ENCODE measurements around the gene HYAL1. TPM values are rescaled to one million over a fixed set of nuclear protein-coding genes. Genes with fewer than 3 reads are reported as not detected.

HYAL1 gene
- total RNA-seq, 3 donors from 2014 or later: 3.5 to 16.1 (median 4.8) TPM

DNA sequence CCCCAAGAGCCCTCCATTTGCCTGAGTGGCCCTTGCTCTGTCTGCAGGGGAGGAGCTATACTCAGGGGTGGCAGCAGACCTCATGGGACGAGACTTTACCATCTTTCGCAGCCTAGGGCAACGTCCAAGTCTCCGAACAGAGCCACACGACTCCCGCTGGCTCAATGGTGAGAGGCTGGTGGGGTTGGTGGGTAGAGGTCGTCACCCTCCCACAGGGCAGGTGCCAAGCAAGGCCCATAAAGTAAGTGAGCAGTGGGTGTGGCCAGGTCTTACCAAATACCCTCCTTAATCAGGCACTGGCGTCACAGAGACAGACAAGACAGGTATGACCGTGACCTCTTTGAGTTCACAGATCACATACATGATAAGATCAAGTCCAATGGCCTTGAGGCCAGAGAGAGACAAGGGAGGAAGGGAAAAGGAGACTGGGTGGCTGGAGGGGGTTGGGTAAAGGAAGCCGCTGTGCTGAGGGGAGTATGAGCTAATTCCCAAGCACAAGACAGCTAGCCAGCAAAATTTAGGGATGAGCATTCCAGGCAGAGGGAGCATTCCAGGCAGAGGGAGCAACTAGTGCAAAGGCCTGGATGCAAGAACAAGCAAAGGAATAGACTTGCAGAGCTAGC, 31.9 kb downstream of the HYAL1 start:
- no peak for DNase-seq (ENCODE audit: low spot score in 2 of 2)
- Histone ChIP-seq H3K27me3 (no peaks in the 10 kb centered on the region), H3K9me3 (no peaks in the 10 kb centered on the region), H3K27ac (peak overlapping the region in 1 of 2 donors; percentile 33), H3K4me3 (no peak overlapping the region), H3K4me1 (peaks cover 17 to 24% of the 10 kb centered on the region in 2 donors), H3K36me3 (no peaks in the 10 kb centered on the region)
- TF ChIP-seq, protein P1, sequence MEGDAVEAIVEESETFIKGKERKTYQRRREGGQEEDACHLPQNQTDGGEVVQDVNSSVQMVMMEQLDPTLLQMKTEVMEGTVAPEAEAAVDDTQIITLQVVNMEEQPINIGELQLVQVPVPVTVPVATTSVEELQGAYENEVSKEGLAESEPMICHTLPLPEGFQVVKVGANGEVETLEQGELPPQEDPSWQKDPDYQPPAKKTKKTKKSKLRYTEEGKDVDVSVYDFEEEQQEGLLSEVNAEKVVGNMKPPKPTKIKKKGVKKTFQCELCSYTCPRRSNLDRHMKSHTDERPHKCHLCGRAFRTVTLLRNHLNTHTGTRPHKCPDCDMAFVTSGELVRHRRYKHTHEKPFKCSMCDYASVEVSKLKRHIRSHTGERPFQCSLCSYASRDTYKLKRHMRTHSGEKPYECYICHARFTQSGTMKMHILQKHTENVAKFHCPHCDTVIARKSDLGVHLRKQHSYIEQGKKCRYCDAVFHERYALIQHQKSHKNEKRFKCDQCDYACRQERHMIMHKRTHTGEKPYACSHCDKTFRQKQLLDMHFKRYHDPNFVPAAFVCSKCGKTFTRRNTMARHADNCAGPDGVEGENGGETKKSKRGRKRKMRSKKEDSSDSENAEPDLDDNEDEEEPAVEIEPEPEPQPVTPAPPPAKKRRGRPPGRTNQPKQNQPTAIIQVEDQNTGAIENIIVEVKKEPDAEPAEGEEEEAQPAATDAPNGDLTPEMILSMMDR (IDR thresholded peaks at IDR 0.05): no peak
- TF ChIP-seq POLR2AphosphoS5 (IDR thresholded peaks at IDR 0.05) (no peak), POLR2A (IDR thresholded peaks at IDR 0.05) (no peak)
- intact Hi-C loops (cut with DNase I; ENCODE audit: low total_unique reads): loop anchor here (1.0 kb wide), 1 partner anchor 78 kb away; no protein-coding TSS in a partner anchor

DNA sequence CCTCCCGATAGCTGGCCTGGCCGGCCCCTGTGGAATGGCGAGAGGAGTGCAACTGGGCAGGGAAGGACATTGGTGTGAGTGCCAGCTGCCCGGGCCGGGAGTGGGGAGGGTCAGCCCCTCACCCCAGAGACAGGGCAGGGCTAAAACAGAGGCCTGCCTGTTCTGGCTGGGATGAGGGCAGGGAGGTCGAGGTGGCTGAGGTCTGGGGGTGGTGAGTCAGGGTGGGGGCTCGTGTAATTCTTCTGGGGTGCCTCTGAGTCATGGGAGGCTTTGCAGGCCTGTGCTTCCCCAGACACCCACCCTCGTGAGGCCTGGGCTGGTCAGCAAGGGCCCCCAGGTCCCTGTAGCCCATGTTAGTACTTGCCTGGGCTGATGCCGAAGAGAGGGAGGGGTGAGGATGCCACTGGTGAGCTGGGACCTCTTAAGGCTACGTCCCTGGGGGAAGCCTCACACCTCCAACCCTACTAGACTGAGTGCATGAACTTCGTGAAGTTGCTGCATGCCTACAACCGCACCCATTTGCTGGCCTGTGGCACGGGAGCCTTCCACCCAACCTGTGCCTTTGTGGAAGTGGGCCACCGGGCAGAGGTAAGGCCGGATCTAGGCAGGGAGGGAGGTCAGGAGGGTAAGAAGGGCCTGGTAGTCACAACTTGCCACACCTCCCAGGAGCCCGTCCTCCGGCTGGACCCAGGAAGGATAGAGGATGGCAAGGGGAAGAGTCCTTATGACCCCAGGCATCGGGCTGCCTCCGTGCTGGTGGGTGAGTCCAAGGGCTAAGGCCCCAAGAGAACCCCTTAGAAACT, 32.8 kb downstream of the HYAL1 start:
- DNase-seq (ENCODE audit: low spot score in 2 of 2): no peak
- Histone ChIP-seq H3K9me3 (no peaks in the 10 kb centered on the region), H3K27me3 (no peaks in the 10 kb centered on the region), H3K4me3 (no peak overlapping the region), H3K36me3 (no peaks in the 10 kb centered on the region), H3K27ac (peak overlapping the region; percentile 94 to 100), H3K4me1 (peaks cover 17 to 32% of the 10 kb centered on the region in 2 donors)
- intact Hi-C loops (cut with DNase I; ENCODE audit: low total_unique reads): loop anchor here (1.0 kb wide), 1 partner anchor 77 kb away; no protein-coding TSS in a partner anchor
- TF ChIP-seq POLR2AphosphoS5 (IDR thresholded peaks at IDR 0.05): no peak
- TF ChIP-seq, protein P1 (IDR thresholded peaks at IDR 0.05): no peak
- no peak for TF ChIP-seq POLR2A (IDR thresholded peaks at IDR 0.05)

DNA sequence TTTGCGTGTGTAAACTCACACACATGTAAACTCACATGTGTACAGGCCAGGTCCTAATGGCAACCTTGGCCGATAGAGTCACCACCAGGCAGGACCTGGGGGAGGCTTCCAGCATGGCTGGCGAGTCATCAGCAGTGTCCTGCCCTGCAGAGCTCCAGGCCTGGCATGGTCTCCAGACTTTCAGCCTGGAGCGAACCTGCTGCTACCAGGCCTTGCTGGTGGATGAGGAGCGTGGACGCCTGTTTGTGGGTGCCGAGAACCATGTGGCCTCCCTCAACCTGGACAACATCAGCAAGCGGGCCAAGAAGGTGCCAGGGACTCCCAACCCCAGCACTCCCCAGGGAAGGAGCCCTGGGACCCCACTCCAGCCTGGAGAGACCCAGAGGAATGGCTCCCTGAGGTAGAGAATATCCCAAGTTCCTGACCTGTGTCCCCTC, 33.4 kb downstream of the HYAL1 start:
- Histone ChIP-seq H3K36me3 (no peaks in the 10 kb centered on the region), H3K9me3 (no peaks in the 10 kb centered on the region), H3K27me3 (no peaks in the 10 kb centered on the region), H3K4me1 (peaks cover 17 to 37% of the 10 kb centered on the region in 2 donors), H3K27ac (peak overlapping the region; percentile 94 to 100), H3K4me3 (no peak overlapping the region)
- no peak for TF ChIP-seq POLR2AphosphoS5 (IDR thresholded peaks at IDR 0.05)
- TF ChIP-seq POLR2A (IDR thresholded peaks at IDR 0.05): no peak
- TF ChIP-seq, protein P1 (IDR thresholded peaks at IDR 0.05): no peak
- no peak for DNase-seq (ENCODE audit: low spot score in 2 of 2)
- intact Hi-C loops (cut with DNase I; ENCODE audit: low total_unique reads): no loop called here

DNA sequence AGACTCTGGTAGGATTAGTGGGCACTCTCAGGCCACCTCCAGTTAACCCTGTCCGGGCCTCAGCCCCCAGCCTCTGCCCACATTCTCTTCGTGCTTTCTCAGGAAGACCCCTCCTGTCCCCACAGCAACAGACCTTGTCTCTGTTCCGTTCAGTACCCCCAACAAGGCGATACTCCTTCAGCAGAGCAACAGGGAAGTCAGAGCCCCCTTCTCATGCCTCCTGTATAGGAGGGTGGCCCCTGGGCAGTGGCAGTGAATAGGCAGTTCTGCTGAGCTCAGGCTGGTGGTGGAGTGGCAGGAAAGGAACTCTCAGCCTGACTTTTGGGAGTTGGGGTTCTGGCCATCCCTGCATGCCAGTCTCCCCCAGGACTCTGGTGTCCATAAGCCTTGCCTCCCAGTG, 33.9 kb downstream of the HYAL1 start:
- intact Hi-C loops (cut with DNase I; ENCODE audit: low total_unique reads): no loop called here
- peak overlapping the region; percentile 9 to 40 (median 28) for H3K4me3 ChIP-seq

More for the DNA sequence above, 33.9 kb downstream of the HYAL1 start:
- Histone ChIP-seq H3K4me1 (peaks cover 17 to 40% of the 10 kb centered on the region in 2 donors), H3K36me3 (no peaks in the 10 kb centered on the region), H3K9me3 (no peaks in the 10 kb centered on the region), H3K27ac (peak overlapping the region; percentile 94 to 100), H3K27me3 (no peaks in the 10 kb centered on the region)
- no peak for TF ChIP-seq POLR2A (IDR thresholded peaks at IDR 0.05)
- no peak for TF ChIP-seq POLR2AphosphoS5 (IDR thresholded peaks at IDR 0.05)
- TF ChIP-seq, protein P1 (IDR thresholded peaks at IDR 0.05): no peak
- no peak for DNase-seq (ENCODE audit: low spot score in 2 of 2)

Measured in breast epithelium (tissue), 4 donors.